CD14-positive monocyte (primary cell): Measurements from ENCODE around the gene C9orf50. TPM values are rescaled to one million over a fixed set of nuclear protein-coding genes. Genes with fewer than 3 reads are reported as not detected.

Experiments used
- DNase-seq, 3 donors: peaks; one replicate each; pipeline ENCODE4 v3.0.0-alpha.2; 2011 to 2022
- H2AFZ ChIP-seq: 2 replicates; pipeline ENCODE4 v1.6.0; 2012; ENCODE audit warnings: mild to moderate bottlenecking, low read depth, low read length, inconsistent platforms; ENCODE audit not compliant: insufficient read depth, poor library complexity, severe bottlenecking
- H3K27ac ChIP-seq, 2 donors: 1 replicate in 1 of 2; 2 replicates in 1 of 2; pipeline ENCODE4 v1.5.1; 2012 to 2013; ENCODE audit warnings: low read length in 2 of 2, control low read depth in 1 of 2, inconsistent platforms in 1 of 2, low read depth in 1 of 2, mild to moderate bottlenecking in 1 of 2
- H3K27me3 ChIP-seq, 2 donors: one replicate each; pipeline versions ENCODE4 v1.6.0 to v1.6.1; 2011 to 2013; ENCODE audit warnings: low read length in 2 of 2; ENCODE audit not compliant: control insufficient read depth in 2 of 2, insufficient read depth in 2 of 2
- H3K36me3 ChIP-seq, 2 donors: replicated peaks in 1 of 2; 1 replicate in 1 of 2; 2 replicates in 1 of 2; pipeline versions ENCODE4 v1.5.1 to v1.6.1; 2012 to 2013; ENCODE audit warnings: low read length in 2 of 2, control low read depth in 1 of 2, inconsistent platforms in 1 of 2, mild to moderate bottlenecking in 1 of 2; ENCODE audit not compliant: insufficient read depth in 2 of 2, control insufficient read depth in 1 of 2
- H3K4me1 ChIP-seq, 2 donors: 1 replicate in 1 of 2; 2 replicates in 1 of 2; pipeline versions ENCODE4 v1.5.1 to v1.6.1; 2012 to 2013; ENCODE audit warnings: low read length in 2 of 2, control low read depth in 1 of 2, inconsistent platforms in 1 of 2, mild to moderate bottlenecking in 1 of 2, moderate library complexity in 1 of 2; ENCODE audit not compliant: insufficient read depth in 2 of 2, control insufficient read depth in 1 of 2
- H3K4me2 ChIP-seq: replicated peaks from 2 replicates; pipeline ENCODE3; 2012; ENCODE audit warnings: low read length, moderate library complexity, mild to moderate bottlenecking; ENCODE audit not compliant: poor library complexity, severe bottlenecking; ENCODE audit errors: extremely low read depth
- H3K4me3 ChIP-seq, 3 experiments: fragments of 200-600 bp in 1 of 3; sonication (generic) in 1 of 3; replicated peaks in 1 of 3; 1 replicate in 2 of 3; 2 replicates in 1 of 3; pipeline ENCODE4 v1.5.1; 2011 to 2013; ENCODE audit warnings: low read length in 3 of 3, mild to moderate bottlenecking in 3 of 3, control low read depth in 2 of 3, low read depth in 2 of 3, inconsistent platforms in 1 of 3, moderate library complexity in 1 of 3
- H3K79me2 ChIP-seq: 2 replicates; pipeline ENCODE4 v1.6.0; 2012; ENCODE audit warnings: mild to moderate bottlenecking, control low read depth, inconsistent platforms, low read length, moderate library complexity; ENCODE audit not compliant: insufficient read depth
- H3K9ac ChIP-seq: 2 replicates; pipeline ENCODE4 v1.6.0; 2017; ENCODE audit warnings: low read length, mild to moderate bottlenecking; ENCODE audit not compliant: insufficient read depth, poor library complexity, severe bottlenecking
- H3K9me3 ChIP-seq, 2 donors: replicated peaks in 1 of 2; 1 replicate in 1 of 2; 2 replicates in 1 of 2; pipeline versions ENCODE4 v1.5.1 to v1.6.1; 2012 to 2013; ENCODE audit warnings: low read length in 2 of 2, control low read depth in 1 of 2; ENCODE audit not compliant: control insufficient read depth in 1 of 2, insufficient read depth in 1 of 2
- H4K20me1 ChIP-seq: 2 replicates; pipeline ENCODE4 v1.6.0; 2012; ENCODE audit warnings: mild to moderate bottlenecking, low read length, control low read depth, moderate library complexity; ENCODE audit not compliant: insufficient read depth
- H3K27ac Mint-ChIP-seq, 7 donors: one replicate each; pipeline ENCODE4 v1.8.0; 2020; ENCODE audit warnings: mild to moderate bottlenecking in 7 of 7, mixed read lengths in 7 of 7, moderate library complexity in 6 of 7, inconsistent platforms in 2 of 7
- H3K27me3 Mint-ChIP-seq, 3 donors: one replicate each; pipeline ENCODE4 v1.8.0; 2021 to 2022; ENCODE audit warnings: low read depth in 3 of 3, mild to moderate bottlenecking in 3 of 3, mixed read lengths in 3 of 3, moderate library complexity in 3 of 3, inconsistent platforms in 1 of 3
- H3K36me3 Mint-ChIP-seq, 2 donors: one replicate each; pipeline ENCODE4 v1.8.0; 2020; ENCODE audit warnings: mixed read lengths in 2 of 2, inconsistent platforms in 1 of 2, mild to moderate bottlenecking in 1 of 2
- H3K4me1 Mint-ChIP-seq: one replicate; pipeline ENCODE4 v1.8.0; 2020; ENCODE audit warnings: mild to moderate bottlenecking, mixed read lengths
- H3K4me3 Mint-ChIP-seq, 2 donors: one replicate each; pipeline ENCODE4 v1.8.0; 2020; ENCODE audit warnings: mild to moderate bottlenecking in 2 of 2, mixed read lengths in 2 of 2, moderate library complexity in 1 of 2
- H3K9me3 Mint-ChIP-seq, 7 donors: one replicate each; pipeline ENCODE4 v1.8.0; 2020 to 2022; ENCODE audit warnings: mixed read lengths in 7 of 7, mild to moderate bottlenecking in 6 of 7, moderate library complexity in 6 of 7, inconsistent platforms in 2 of 7
- CTCF ChIP-seq: fragments of 200-600 bp; IDR thresholded peaks from one replicate; pipeline ENCODE4 v1.8.0; 2022; ENCODE audit warnings: antibody characterized with exemption, mild to moderate bottlenecking
- WGBS: methylation state at CpG from one replicate; pipeline ENCODE4 v1.1.5; 2013; ENCODE audit warnings: missing lambda C conversion rate; ENCODE audit not compliant: insufficient coverage; 5-methylcytosine and 5-hydroxymethylcytosine counted together
- intact Hi-C, 2 donors: fragments of 100-400 bp; cut with micrococcal nuclease; formaldehyde crosslinking; loops; one replicate each; pipeline versions ENCODE4 v1.15.0 to v1.15.1; 2023
- polyA plus RNA-seq, 3 donors: library from polyadenylated mRNA; depleted of rRNA in 1 of 3; unstranded in 2 of 3; stranded (reverse) in 1 of 3; fragments of 300-500 nt in 2 of 3; fragments of >200 nt in 1 of 3; fragmentation: Illumina TruSeq in 2 of 3; gene quantifications; 1 replicate in 2 of 3; 2 replicates in 1 of 3; pipeline ENCODE4 v1.2.3, GENCODE V29; 2012 to 2021

C9orf50 gene
- polyA plus RNA-seq, 3 donors, result not detected

- peaks cover 3 to 9% of the 10 kb centered on the region in 2 donors for H3K4me1 ChIP-seq
Measured at GRCh38 chr9:129635099-129636065, 14.5 kb upstream of the C9orf50 start.

GRCh38 chr9:129633848-129634247, 12.9 kb upstream of the C9orf50 start:
- H3K4me3 ChIP-seq, result no peak overlapping the region
- H3K9me3 ChIP-seq, result no peaks in the 10 kb centered on the region
- H3K4me1 Mint-ChIP-seq, result peaks cover 23% of the 10 kb centered on the region
- DNase-seq, result no peak
- WGBS, result 84% methylated on average over 13 of the region's 13 CpGs
- peaks cover 95% of the 10 kb centered on the region for H4K20me1 ChIP-seq
- H3K4me3 Mint-ChIP-seq, result no peak overlapping the region
- H3K4me1 ChIP-seq, result peaks cover 0 to 5% of the 10 kb centered on the region in 2 donors
- no peak overlapping the region for H3K4me2 ChIP-seq
- H3K9ac ChIP-seq, result no peak overlapping the region
- peaks cover 56 to 92% of the 10 kb centered on the region in 2 donors for H3K36me3 ChIP-seq
- H3K9me3 Mint-ChIP-seq, result no peaks in the 10 kb centered on the region
- H3K27ac ChIP-seq, result no peak overlapping the region
- no peaks in the 10 kb centered on the region for H3K27me3 Mint-ChIP-seq
- intact Hi-C loops, result no loop called here
- no peaks in the 10 kb centered on the region for H3K27me3 ChIP-seq
- peak overlapping the region in 4 of 7 donors; percentile 2 to 77 (median 50) for H3K27ac Mint-ChIP-seq
- no peak overlapping the region for H2AFZ ChIP-seq
- no peak for TF ChIP-seq CTCF
- peaks cover 56 to 84% of the 10 kb centered on the region in 2 donors for H3K36me3 Mint-ChIP-seq
- H3K79me2 ChIP-seq, result peaks cover 53% of the 10 kb centered on the region

More at GRCh38 chr9:129635099-129636065, 14.5 kb upstream of the C9orf50 start:
- H3K27ac Mint-ChIP-seq, result peak overlapping the region in 2 of 7 donors; percentile 13 to 37
- H3K4me1 Mint-ChIP-seq, result peaks cover 20% of the 10 kb centered on the region
- DNase-seq, result no peak
- no peak for TF ChIP-seq CTCF
- Histone ChIP-seq H3K36me3 (peaks cover 63 to 88% of the 10 kb centered on the region in 2 donors), H3K79me2 (peaks cover 51% of the 10 kb centered on the region), H3K27me3 (no peaks in the 10 kb centered on the region), H3K27ac (no peak overlapping the region), H3K9ac (no peak overlapping the region), H3K4me2 (no peak overlapping the region), H3K4me3 (no peak overlapping the region), H2AFZ (no peak overlapping the region), H3K9me3 (no peaks in the 10 kb centered on the region), H4K20me1 (peaks cover 95% of the 10 kb centered on the region)
- H3K27me3 Mint-ChIP-seq, result no peaks in the 10 kb centered on the region
- intact Hi-C loops, result no loop called here
- H3K4me3 Mint-ChIP-seq, result no peak overlapping the region
- H3K9me3 Mint-ChIP-seq, result no peaks in the 10 kb centered on the region
- H3K36me3 Mint-ChIP-seq, result peaks cover 54 to 78% of the 10 kb centered on the region in 2 donors
- 91% methylated on average over 31 of the region's 34 CpGs for WGBS
